Small intestine (tissue), 7 donors: ENCODE data around the gene NFATC1. TPM values are rescaled to one million over a fixed set of nuclear protein-coding genes. Genes with fewer than 3 reads are reported as not detected.

Experiments
- DNase-seq, 2 donors: peaks; one replicate each; pipeline versions ENCODE4 v3.0.0 to v3.0.0-alpha.2; 2013
- FAIRE-seq: peaks from 2 replicates; lab custom pipeline; 2012; peaks lifted over from hg19 to GRCh38; lab: Jason Lieb, UNC
- H3K27ac ChIP-seq, 3 donors: one replicate each; pipeline ENCODE4 v1.5.1; 2013; ENCODE audit warnings: low read length in 2 of 3, mild to moderate bottlenecking in 2 of 3, control low read depth in 1 of 3, inconsistent platforms in 1 of 3, low read depth in 1 of 3, moderate library complexity in 1 of 3
- H3K27me3 ChIP-seq, 3 donors: one replicate each; pipeline ENCODE4 v1.6.1; 2013; ENCODE audit warnings: low read length in 3 of 3, inconsistent platforms in 1 of 3; ENCODE audit not compliant: control insufficient read depth in 3 of 3, insufficient read depth in 3 of 3
- H3K36me3 ChIP-seq, 3 donors: one replicate each; pipeline ENCODE4 v1.6.1; 2013; ENCODE audit warnings: low read length in 3 of 3, inconsistent platforms in 1 of 3, low read depth in 1 of 3, mild to moderate bottlenecking in 1 of 3, moderate library complexity in 1 of 3; ENCODE audit not compliant: control insufficient read depth in 3 of 3, insufficient read depth in 2 of 3
- H3K4me1 ChIP-seq, 3 donors: one replicate each; pipeline ENCODE4 v1.6.1; 2013; ENCODE audit warnings: low read length in 2 of 3, inconsistent platforms in 1 of 3, low read depth in 1 of 3, mild to moderate bottlenecking in 1 of 3, moderate library complexity in 1 of 3; ENCODE audit not compliant: control insufficient read depth in 3 of 3, insufficient read depth in 2 of 3
- H3K4me3 ChIP-seq, 3 donors: one replicate each; pipeline ENCODE4 v1.5.1; 2013; ENCODE audit warnings: low read length in 3 of 3, control low read depth in 1 of 3, inconsistent platforms in 1 of 3, low read depth in 1 of 3, mild to moderate bottlenecking in 1 of 3, moderate library complexity in 1 of 3
- H3K9me3 ChIP-seq, 2 donors: one replicate each; pipeline ENCODE4 v1.6.1; 2013; ENCODE audit warnings: low read depth in 1 of 2, low read length in 1 of 2; ENCODE audit not compliant: control insufficient read depth in 2 of 2, insufficient read depth in 1 of 2
- WGBS, 3 donors: extraction: QIAGEN DNeasy Blood & Tissue Kit; methylation state at CpG; one replicate each; pipeline ENCODE4 v1.1.7; 2013; 5-methylcytosine and 5-hydroxymethylcytosine counted together
- polyA plus RNA-seq, 4 donors: library from polyadenylated mRNA; stranded (reverse) in 3 of 4; unstranded in 1 of 4; fragments of 200-250 nt in 3 of 4; fragments of 120-200 nt in 1 of 4; gene quantifications; one replicate each; pipeline versions ENCODE4 v1.2.1 to v1.2.3, GENCODE V29; 2013
- donor health status: healthy with polysubstance abuse.
- donor health status: control.
- donor health status: control.
- donor health status: Bipolar disorder and iron deficiency.
- donor health status: healthy.

NFATC1 gene
- polyA plus RNA-seq, 4 donors = 0.67 to 5.9 (median 2.2) TPM

DNA sequence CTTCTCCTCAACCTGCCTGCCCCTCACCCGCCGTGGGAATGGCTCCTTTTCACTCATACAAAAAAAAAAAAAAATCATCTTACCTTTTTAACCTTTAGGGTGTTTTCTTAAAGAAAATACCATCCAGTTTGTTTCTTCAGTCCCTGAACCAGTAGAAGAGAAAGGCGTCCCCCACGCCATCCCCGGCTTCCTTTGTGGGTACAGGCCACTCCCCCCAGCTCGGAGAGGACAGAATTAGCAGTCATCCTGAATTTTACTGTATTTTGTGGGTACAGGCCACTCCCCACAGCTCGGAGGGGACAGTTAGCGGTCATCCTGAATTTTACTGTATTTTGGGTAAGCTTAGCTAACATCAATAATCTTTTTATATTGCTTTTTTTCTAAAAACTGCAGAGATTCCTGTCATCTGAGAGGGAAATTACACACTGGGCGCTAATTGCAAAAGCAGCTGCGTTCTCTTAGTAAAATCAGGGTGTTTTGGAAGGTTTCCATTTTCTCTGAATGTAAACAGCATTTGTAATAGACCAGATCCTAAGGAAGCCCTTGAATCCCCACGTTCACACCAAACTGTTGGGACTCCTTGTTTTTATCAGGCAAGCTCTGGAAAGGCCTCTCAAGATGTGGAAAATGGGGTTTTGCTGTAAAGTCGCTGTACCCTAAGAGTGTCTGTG is 72.5 kb downstream of the NFATC1 start:
- 75 to 87% (median 85%) methylated on average over 11 to 12 of the region's 12 CpGs for WGBS, 3 donors
- H3K27me3 ChIP-seq = no peaks in the 10 kb centered on the region
- peaks cover 0 to 10% (median 2%) of the 10 kb centered on the region in 3 donors for H3K36me3 ChIP-seq
- peaks cover 0 to 3% (median 0%) of the 10 kb centered on the region in 3 donors for H3K4me1 ChIP-seq
- no peak overlapping the region for H3K27ac ChIP-seq
- H3K9me3 ChIP-seq = no peaks in the 10 kb centered on the region
- FAIRE-seq (no peak), DNase-seq (peak in 1 of 2 donors; percentile 8)
- no peak overlapping the region for H3K4me3 ChIP-seq

DNA sequence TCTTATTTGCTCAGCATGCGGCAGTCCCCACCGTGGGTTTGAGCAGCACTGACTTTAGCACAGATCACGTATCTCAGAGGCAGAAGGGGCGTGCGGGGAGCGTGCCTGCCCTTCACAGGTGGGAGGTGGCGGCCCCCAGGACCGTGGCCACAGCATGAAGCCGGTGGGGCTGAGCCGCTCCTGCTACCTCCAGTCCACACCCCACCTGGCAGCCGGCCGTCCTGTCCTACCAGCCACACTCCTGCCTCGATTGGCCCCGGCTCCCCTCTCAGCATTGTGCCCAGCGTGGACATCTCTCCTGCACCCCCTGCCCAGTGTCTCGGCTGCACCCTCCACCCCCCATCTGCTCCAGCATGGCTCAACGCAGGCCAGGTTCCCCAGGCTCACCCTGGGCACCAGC is 73.6 kb downstream of the NFATC1 start:
- Histone ChIP-seq H3K4me1 (peaks cover 0 to 3% (median 0%) of the 10 kb centered on the region in 3 donors), H3K27ac (no peak overlapping the region), H3K36me3 (peaks cover 0 to 10% (median 2%) of the 10 kb centered on the region in 3 donors), H3K27me3 (no peaks in the 10 kb centered on the region), H3K9me3 (no peaks in the 10 kb centered on the region), H3K4me3 (no peak overlapping the region)
- FAIRE-seq = no peak
- WGBS, 3 donors = 89 to 91% (median 91%) methylated on average over 17 of the region's 17 CpGs
- DNase-seq = no peak

DNA sequence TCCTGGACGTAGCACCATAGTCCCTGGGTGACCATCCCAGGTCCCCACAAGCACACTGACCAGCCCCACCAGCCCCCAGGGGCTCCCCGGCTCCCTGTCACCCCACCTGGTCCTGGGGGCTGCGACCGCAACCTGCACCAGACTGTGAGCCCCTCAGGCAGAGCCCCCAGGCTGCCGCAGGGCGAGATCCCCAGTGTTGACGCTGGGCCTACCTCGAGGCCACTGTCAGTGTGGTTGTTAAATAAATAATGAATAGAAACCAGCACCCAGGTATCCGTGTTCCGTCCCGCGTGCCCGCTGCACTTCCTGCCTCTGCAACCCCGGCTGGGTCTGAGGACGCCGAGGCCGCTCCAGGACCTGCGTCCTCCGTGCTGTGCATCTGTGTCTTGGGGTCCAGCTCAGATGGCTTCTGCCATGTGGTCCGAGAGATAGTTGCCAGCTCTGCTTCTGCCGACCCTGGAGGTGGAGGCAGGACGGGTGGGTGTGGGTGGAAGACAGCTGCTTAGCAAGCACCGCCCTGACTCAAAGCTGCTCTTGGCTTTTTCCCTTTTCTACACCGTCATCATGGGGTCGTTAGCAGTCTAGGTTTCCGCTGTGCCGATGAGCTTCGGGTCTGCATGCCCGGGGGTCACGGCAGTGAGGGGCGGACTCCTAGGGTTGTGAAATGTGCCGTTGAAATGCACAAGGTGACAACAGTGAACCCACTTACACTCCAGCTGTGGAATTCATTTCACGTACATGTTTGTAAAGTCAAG is 74.2 kb downstream of the NFATC1 start:
- WGBS, 3 donors = 89 to 91% (median 90%) methylated on average over 33 of the region's 33 CpGs
- DNase-seq = no peak
- no peak for FAIRE-seq
- Histone ChIP-seq H3K27ac (no peak overlapping the region), H3K27me3 (no peaks in the 10 kb centered on the region), H3K4me3 (no peak overlapping the region), H3K4me1 (peaks cover 0 to 3% (median 0%) of the 10 kb centered on the region in 3 donors), H3K9me3 (peaks cover 0 to 2% of the 10 kb centered on the region in 2 donors), H3K36me3 (peaks cover 0 to 10% (median 2%) of the 10 kb centered on the region in 3 donors)

DNA sequence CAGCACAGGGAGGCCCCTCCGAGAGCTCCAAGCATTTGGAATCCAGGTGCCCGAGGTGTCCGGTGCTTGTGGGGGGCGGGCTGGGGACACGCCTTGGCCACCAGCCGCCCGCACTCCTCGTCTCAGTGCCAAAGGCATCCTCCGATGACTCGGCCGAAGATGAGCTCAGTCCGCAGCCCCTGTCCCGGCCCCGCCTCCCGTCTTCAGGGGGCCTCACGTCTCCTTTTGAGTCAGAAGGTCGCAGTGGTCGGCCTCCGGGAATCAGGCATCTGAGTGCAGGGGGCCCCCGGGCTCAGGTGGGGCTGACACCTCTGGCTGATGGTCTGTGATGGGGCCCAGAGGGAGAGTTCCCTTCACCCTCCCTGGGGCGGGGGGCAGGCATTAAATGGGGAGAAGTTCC is 74.8 kb downstream of the NFATC1 start:
- Histone ChIP-seq H3K27ac (no peak overlapping the region), H3K4me1 (peaks cover 0 to 2% (median 0%) of the 10 kb centered on the region in 3 donors), H3K4me3 (no peak overlapping the region), H3K9me3 (peaks cover 0 to 7% of the 10 kb centered on the region in 2 donors), H3K36me3 (peaks cover 0 to 10% (median 0%) of the 10 kb centered on the region in 3 donors), H3K27me3 (no peaks in the 10 kb centered on the region)
- 85 to 87% (median 86%) methylated on average over 21 of the region's 21 CpGs for WGBS, 3 donors
- FAIRE-seq (no peak), DNase-seq (no peak)

DNA sequence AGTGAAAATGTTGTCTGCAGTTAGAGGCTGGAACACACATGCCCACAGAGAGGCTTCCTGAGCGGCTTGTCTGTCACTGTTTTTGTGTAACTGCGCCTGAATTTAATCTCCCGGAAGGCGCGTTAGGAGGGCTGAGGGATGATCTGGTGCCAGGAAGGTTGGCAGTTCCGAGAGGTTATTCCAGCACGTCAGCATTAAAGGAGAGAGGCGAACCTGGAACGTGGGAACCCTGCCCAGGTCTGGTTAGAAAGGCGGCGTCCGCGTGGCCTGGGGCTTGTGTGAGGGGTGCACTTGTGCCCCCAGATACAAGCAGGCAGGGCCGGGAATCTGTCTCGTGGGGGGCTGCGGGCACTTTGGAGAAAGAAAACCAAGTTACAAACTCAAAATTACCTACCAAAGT is 75.3 kb downstream of the NFATC1 start:
- 88 to 95% (median 94%) methylated on average over 16 of the region's 16 CpGs for WGBS, 3 donors
- Histone ChIP-seq H3K27ac (no peak overlapping the region), H3K4me1 (no peaks in the 10 kb centered on the region), H3K27me3 (no peaks in the 10 kb centered on the region), H3K4me3 (no peak overlapping the region), H3K36me3 (peaks cover 0 to 10% (median 0%) of the 10 kb centered on the region in 3 donors), H3K9me3 (peaks cover 0 to 11% of the 10 kb centered on the region in 2 donors)
- FAIRE-seq (no peak), DNase-seq (no peak)

DNA sequence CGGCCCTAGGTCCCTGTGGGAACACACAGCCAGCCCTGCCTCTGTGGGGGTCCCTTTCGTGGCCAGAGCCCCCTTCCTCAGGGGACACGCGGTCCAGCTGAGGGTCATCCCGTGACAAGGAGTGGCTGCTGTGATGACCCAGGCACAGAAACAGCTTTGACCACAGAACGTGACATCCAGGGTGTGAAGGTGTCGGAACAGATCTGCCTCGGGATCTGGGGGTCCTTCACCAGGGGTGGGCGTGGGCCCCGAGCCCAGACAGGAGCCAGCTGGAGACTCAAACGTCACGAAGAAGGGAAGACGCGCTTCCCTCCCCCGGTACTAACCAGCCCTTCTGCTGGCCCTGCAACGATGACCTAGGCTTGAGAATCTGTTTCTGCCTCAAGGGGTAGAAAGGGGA is 75.9 kb downstream of the NFATC1 start:
- Histone ChIP-seq H3K36me3 (peaks cover 0 to 10% (median 0%) of the 10 kb centered on the region in 3 donors), H3K9me3 (peaks cover 0 to 11% of the 10 kb centered on the region in 2 donors), H3K27ac (no peak overlapping the region), H3K4me1 (no peaks in the 10 kb centered on the region), H3K4me3 (no peak overlapping the region), H3K27me3 (no peaks in the 10 kb centered on the region)
- no peak for FAIRE-seq
- DNase-seq = no peak
- 89 to 91% (median 91%) methylated on average over 16 of the region's 16 CpGs for WGBS, 3 donors

DNA sequence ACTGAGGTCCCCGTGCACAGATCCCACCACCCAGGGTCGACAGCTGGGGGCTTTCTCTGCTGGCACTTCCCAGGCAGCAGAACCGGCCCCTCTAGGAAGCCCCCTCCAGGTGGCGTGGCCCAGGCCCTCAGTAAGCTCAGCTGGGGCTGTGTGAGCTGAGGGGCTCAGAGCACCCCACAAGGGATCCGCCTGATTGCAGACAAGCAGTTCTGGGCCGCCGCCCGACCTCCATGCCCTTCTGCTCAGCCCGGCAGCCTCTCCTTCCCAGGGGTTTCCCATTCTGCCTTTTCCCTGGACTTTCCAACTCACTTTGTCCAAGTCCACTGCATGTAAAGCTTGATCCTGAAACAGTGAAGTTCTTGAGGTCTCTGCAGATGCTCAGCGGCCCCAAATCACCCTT is 76.4 kb downstream of the NFATC1 start:
- no peak for FAIRE-seq
- no peak for DNase-seq
- Histone ChIP-seq H3K27me3 (no peaks in the 10 kb centered on the region), H3K4me3 (no peak overlapping the region), H3K27ac (no peak overlapping the region), H3K36me3 (peaks cover 0 to 10% (median 0%) of the 10 kb centered on the region in 3 donors), H3K9me3 (peaks cover 0 to 11% of the 10 kb centered on the region in 2 donors), H3K4me1 (no peaks in the 10 kb centered on the region)
- WGBS, 3 donors = 90 to 94% (median 92%) methylated on average over 10 of the region's 10 CpGs

DNA sequence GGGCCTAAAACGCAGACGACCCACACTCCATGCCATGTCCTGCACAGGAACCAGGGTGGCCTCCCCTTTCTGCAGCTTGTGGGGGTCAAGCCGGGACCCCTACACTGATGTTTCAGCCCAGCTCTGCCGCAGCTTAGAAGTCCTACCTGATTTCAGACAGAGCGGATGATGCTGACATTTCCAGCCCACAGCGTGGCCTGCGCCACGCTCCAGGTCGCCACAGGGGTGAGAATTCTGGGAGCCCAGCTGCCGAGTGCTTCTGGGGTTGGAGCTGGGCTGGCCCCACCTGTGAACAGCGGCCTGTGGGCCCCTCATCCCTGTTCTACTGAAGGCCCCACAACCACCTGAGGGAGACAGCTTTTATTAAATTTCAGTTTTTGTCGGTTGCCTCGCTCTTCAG is 77.2 kb downstream of the NFATC1 start:
- no peak for DNase-seq
- H3K4me3 ChIP-seq = no peak overlapping the region
- peaks cover 0 to 11% of the 10 kb centered on the region in 2 donors for H3K9me3 ChIP-seq
- H3K27ac ChIP-seq = no peak overlapping the region
- FAIRE-seq = no peak
- H3K4me1 ChIP-seq = no peaks in the 10 kb centered on the region
- peaks cover 0 to 7% (median 0%) of the 10 kb centered on the region in 3 donors for H3K36me3 ChIP-seq
- no peaks in the 10 kb centered on the region for H3K27me3 ChIP-seq
- 95 to 97% (median 96%) methylated on average over 13 of the region's 13 CpGs for WGBS, 3 donors
